OCI-LY3 (cell line): Measurements from ENCODE around the gene EMILIN1.

ENCODE experiments used
- H2AFZ ChIP-seq: fragments of 200-600, 300-600 bp; shearing (Covaris generic); 2 replicates; pipeline ENCODE4 v1.6.0; 2014; ENCODE audit warnings: antibody characterized with exemption, low read depth, low read length
- H3K27ac ChIP-seq: fragments of 200-600, 300-600 bp; sonication (generic); 2 replicates; pipeline ENCODE4 v1.5.1; 2014; ENCODE audit warnings: mild to moderate bottlenecking, low read length, moderate library complexity, mixed read lengths
- H3K27me3 ChIP-seq: fragments of 200-600, 300-600 bp; sonication (generic); 2 replicates; pipeline ENCODE4 v1.6.1; 2014; ENCODE audit warnings: low read depth, low read length, mixed read lengths
- H3K36me3 ChIP-seq: fragments of 200-600, 300-600 bp; sonication (generic); replicated peaks from 2 replicates; pipeline ENCODE3; 2014; ENCODE audit warnings: low read depth, low read length, mixed read lengths
- H3K4me1 ChIP-seq: fragments of 300-600, 200-600 bp; sonication (generic); 2 replicates; pipeline ENCODE4 v1.6.1; 2014; ENCODE audit warnings: low read length, mixed read lengths
- H3K4me2 ChIP-seq: fragments of 200-600, 300-600 bp; sonication (generic); 2 replicates; pipeline ENCODE4 v1.6.1; 2014; ENCODE audit warnings: low read length, mixed read lengths
- H3K4me3 ChIP-seq: fragments of 300-600, 200-600 bp; sonication (generic); 2 replicates; pipeline ENCODE4 v1.5.1; 2014; ENCODE audit warnings: antibody characterized with exemption, mild to moderate bottlenecking, low read length, moderate library complexity
- H3K79me2 ChIP-seq: fragments of 300-600, 200-600 bp; shearing (Covaris generic); 2 replicates; pipeline ENCODE4 v1.6.1; 2014; ENCODE audit warnings: mild to moderate bottlenecking, low read length, mixed read lengths
- H3K9ac ChIP-seq: fragments of 300-600, 200-600 bp; shearing (Covaris generic); 2 replicates; pipeline ENCODE4 v1.6.0; 2014; ENCODE audit warnings: mild to moderate bottlenecking, low read length, moderate library complexity
- H3K9me3 ChIP-seq: fragments of 200-600, 300-600 bp; shearing (Covaris generic); 2 replicates; pipeline ENCODE4 v1.6.1; 2014; ENCODE audit warnings: low read length, mixed read lengths; ENCODE audit not compliant: insufficient read depth
- H4K20me1 ChIP-seq: fragments of 200-600, 300-600 bp; sonication (generic); 2 replicates; pipeline ENCODE4 v1.6.1; 2016; ENCODE audit warnings: low read length, mixed read lengths; ENCODE audit not compliant: insufficient read depth
- EZH2phosphoT487 ChIP-seq: fragments of 200-600 bp; shearing (Covaris generic); IDR thresholded peaks from 2 replicates; pipeline ENCODE4 v1.6.1; 2018; ENCODE audit warnings: antibody characterized with exemption, mixed run types, low read depth
- TF ChIP-seq, protein P1 (sequence below): fragments of 200-600, 300-600 bp; sonication (generic); IDR thresholded peaks from 2 replicates; pipeline ENCODE4 v1.5.1; 2014; ENCODE audit warnings: antibody characterized with exemption, low read length, low read depth

The EMILIN1 gene

DNA sequence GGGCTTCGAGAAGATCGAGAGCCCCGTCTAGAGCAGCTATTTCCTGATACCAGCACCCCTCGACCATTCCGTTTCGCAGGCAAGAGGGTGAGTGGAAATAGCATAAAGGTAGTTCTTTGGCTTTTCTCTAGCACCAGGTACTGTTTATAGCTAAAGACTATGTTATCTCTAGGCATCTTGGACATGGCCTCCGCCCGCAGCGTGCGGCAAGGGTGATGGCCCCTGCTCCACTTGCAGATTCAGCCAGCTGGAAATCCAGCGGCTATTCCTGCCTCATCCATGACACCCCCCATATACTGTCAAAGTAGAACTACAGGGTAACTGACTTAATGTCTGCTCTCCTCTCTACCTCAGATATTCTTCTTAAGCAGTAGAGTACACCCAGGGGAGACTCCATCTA, 23.7 kb upstream of the EMILIN1 start:
- H3K4me3 ChIP-seq = no peak overlapping the region
- no peak overlapping the region for H3K27ac ChIP-seq
- H3K9ac ChIP-seq = no peak overlapping the region
- no peaks in the 10 kb centered on the region for H3K79me2 ChIP-seq
- no peak overlapping the region for H2AFZ ChIP-seq
- TF ChIP-seq, protein P1, sequence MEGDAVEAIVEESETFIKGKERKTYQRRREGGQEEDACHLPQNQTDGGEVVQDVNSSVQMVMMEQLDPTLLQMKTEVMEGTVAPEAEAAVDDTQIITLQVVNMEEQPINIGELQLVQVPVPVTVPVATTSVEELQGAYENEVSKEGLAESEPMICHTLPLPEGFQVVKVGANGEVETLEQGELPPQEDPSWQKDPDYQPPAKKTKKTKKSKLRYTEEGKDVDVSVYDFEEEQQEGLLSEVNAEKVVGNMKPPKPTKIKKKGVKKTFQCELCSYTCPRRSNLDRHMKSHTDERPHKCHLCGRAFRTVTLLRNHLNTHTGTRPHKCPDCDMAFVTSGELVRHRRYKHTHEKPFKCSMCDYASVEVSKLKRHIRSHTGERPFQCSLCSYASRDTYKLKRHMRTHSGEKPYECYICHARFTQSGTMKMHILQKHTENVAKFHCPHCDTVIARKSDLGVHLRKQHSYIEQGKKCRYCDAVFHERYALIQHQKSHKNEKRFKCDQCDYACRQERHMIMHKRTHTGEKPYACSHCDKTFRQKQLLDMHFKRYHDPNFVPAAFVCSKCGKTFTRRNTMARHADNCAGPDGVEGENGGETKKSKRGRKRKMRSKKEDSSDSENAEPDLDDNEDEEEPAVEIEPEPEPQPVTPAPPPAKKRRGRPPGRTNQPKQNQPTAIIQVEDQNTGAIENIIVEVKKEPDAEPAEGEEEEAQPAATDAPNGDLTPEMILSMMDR = no peak
- TF ChIP-seq EZH2phosphoT487 = no peak
- no peaks in the 10 kb centered on the region for H4K20me1 ChIP-seq
- no peak overlapping the region for H3K4me2 ChIP-seq
- H3K27me3 ChIP-seq = no peaks in the 10 kb centered on the region
- H3K9me3 ChIP-seq = no peaks in the 10 kb centered on the region
- H3K36me3 ChIP-seq = peaks cover 24% of the 10 kb centered on the region
- peaks cover 8% of the 10 kb centered on the region; the same call in 1 of the 2 replicates for H3K4me1 ChIP-seq

DNA sequence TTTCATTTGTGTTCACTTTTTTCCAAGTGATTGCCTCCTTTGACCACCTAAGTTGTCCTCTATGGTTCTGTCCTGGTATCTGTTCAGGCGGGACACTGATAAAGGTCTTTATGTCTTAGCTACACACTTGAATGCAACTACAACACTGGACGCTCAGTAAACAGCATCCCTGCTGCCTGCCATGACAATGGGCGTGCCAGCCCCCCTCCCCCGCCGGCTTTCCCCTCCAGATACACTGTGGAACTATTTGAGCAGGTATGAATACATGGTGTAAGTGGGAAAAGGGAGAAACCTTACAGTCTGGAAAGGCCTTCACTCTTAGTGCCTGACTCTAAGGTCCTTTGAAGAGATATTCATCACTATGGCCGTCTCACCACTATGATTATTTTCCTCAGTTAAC, 21.2 kb upstream of the EMILIN1 start:
- no peaks in the 10 kb centered on the region for H3K27me3 ChIP-seq
- no peak overlapping the region for H3K4me3 ChIP-seq
- peaks cover 24% of the 10 kb centered on the region for H3K36me3 ChIP-seq
- H3K4me1 ChIP-seq = peaks cover 7% of the 10 kb centered on the region; the same call in 1 of the 2 replicates
- TF ChIP-seq, protein P1 = no peak
- no peak for TF ChIP-seq EZH2phosphoT487
- H3K9me3 ChIP-seq = no peaks in the 10 kb centered on the region
- H3K79me2 ChIP-seq = no peaks in the 10 kb centered on the region
- no peak overlapping the region for H3K9ac ChIP-seq
- no peak overlapping the region for H3K27ac ChIP-seq
- H2AFZ ChIP-seq = no peak overlapping the region
- no peak overlapping the region for H3K4me2 ChIP-seq
- no peaks in the 10 kb centered on the region for H4K20me1 ChIP-seq

DNA sequence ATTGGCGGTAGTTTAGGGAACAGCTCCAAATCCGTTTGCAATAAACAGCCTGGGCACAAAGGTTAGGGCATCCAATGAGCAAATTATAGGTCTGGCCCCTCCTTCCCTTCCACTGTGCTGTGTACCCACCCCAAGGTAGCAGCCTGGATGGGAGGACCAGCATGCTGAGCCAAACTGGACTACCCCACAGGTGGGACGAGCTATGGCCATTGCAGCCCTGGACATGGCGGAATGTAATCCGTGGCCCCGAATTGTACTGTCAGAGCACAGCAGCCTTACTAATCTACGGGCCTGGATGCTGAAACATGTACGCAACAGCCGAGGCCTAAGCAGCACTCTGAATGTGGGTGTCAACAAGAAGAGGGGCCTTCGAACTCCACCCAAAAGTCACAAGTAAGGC, 20.2 kb upstream of the EMILIN1 start:
- Histone ChIP-seq H4K20me1 (no peaks in the 10 kb centered on the region), H3K27ac (no peak overlapping the region), H3K4me3 (no peak overlapping the region), H2AFZ (no peak overlapping the region), H3K27me3 (no peaks in the 10 kb centered on the region), H3K4me2 (no peak overlapping the region), H3K9me3 (no peaks in the 10 kb centered on the region), H3K4me1 (no peaks in the 10 kb centered on the region), H3K9ac (no peak overlapping the region), H3K79me2 (no peaks in the 10 kb centered on the region), H3K36me3 (peaks cover 31% of the 10 kb centered on the region)
- TF ChIP-seq EZH2phosphoT487 = no peak
- TF ChIP-seq, protein P1 = no peak

DNA sequence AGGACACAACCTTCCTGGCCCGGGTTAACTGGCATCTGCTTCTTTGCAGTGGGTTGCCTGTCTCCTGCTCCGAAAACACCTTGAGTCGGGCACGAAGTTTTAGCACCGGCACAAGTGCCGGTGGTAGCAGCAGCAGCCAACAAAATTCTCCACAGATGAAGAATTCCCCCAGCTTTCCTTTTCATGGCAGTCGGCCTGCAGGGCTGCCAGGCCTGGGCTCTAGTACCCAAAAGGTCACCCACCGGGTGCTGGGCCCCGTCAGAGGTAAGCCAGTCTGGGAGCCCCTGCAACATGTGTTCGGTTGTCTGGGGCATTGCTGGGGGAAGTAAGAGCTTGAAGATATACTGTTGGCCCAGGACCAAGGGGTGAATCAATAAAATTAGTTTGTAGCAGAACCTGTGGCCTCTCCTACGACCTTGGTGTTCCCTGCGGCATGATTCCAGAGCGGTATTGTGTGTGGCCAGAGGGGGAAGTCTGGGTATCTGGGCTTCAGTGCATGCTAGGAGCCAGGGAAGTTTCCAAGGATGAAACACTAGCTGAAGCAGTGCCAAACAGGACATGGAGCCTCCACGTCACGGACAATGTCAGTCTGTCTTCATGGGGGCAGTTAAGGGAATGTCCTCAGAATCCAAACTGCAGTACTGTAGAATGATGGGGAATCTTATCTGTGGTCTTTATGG, 19.1 kb upstream of the EMILIN1 start:
- Histone ChIP-seq H3K4me2 (no peak overlapping the region), H2AFZ (no peak overlapping the region), H3K4me1 (no peaks in the 10 kb centered on the region), H3K9ac (no peak overlapping the region), H3K36me3 (peaks cover 31% of the 10 kb centered on the region), H3K4me3 (no peak overlapping the region), H4K20me1 (no peaks in the 10 kb centered on the region), H3K9me3 (no peaks in the 10 kb centered on the region), H3K27ac (no peak overlapping the region), H3K27me3 (no peaks in the 10 kb centered on the region), H3K79me2 (no peaks in the 10 kb centered on the region)
- no peak for TF ChIP-seq EZH2phosphoT487
- TF ChIP-seq, protein P1 = no peak
